ENCODE measurements around the gene CTXN1.

CTXN1 gene

GRCh38 chr19:7928741-7929701 is 3.1 kb upstream of the CTXN1 start:
- DNase-seq (ENCODE audit: low read depth), result peak; percentile 91
- peak; percentile 41 for TF ChIP-seq CTCF (conservative IDR thresholded peaks at IDR 0.05; ENCODE audit: low read depth, low read length)
- peak overlapping the region; percentile 24 for H3K4me3 ChIP-seq (ENCODE audit: low read depth, low read length)

GRCh38 chr19:7928334-7928706 is 2.4 kb upstream of the CTXN1 start:
- no peak for DNase-seq (ENCODE audit: low read depth)
- TF ChIP-seq CTCF (conservative IDR thresholded peaks at IDR 0.05; ENCODE audit: low read depth, low read length), result no peak
- no peak overlapping the region for H3K4me3 ChIP-seq (ENCODE audit: low read depth, low read length)

- TF ChIP-seq CTCF (conservative IDR thresholded peaks at IDR 0.05; ENCODE audit: low read depth, low read length), result no peak
- no peak for DNase-seq (ENCODE audit: low read depth)
- H3K4me3 ChIP-seq (ENCODE audit: low read depth, low read length), result no peak overlapping the region
These were observed 1.8 kb upstream of the CTXN1 start for GRCh38 chr19:7927605-7928333.

- TF ChIP-seq CTCF (conservative IDR thresholded peaks at IDR 0.05; ENCODE audit: low read depth, low read length), result no peak
- no peak overlapping the region for H3K4me3 ChIP-seq (ENCODE audit: low read depth, low read length)
- DNase-seq (ENCODE audit: low read depth), result no peak
These were observed 1.0 kb upstream of the CTXN1 start for GRCh38 chr19:7926727-7927604.

- peak overlapping the region; percentile 34 for H3K4me3 ChIP-seq (ENCODE audit: low read depth, low read length)
- peak; percentile 74 for DNase-seq (ENCODE audit: low read depth)
- peak; percentile 78 for TF ChIP-seq CTCF (conservative IDR thresholded peaks at IDR 0.05; ENCODE audit: low read depth, low read length)
These were observed 624 bp downstream of the CTXN1 start for GRCh38 chr19:7925171-7925851.

GRCh38 chr19:7924651-7925170 is 1.2 kb downstream of the CTXN1 start:
- DNase-seq (ENCODE audit: low read depth), result no peak
- no peak overlapping the region for H3K4me3 ChIP-seq (ENCODE audit: low read depth, low read length)
- no peak for TF ChIP-seq CTCF (conservative IDR thresholded peaks at IDR 0.05; ENCODE audit: low read depth, low read length)
